Caco-2 (cell line): ENCODE results near the gene TMEM131L. TPM values are rescaled to one million over a fixed set of nuclear protein-coding genes. Genes with fewer than 3 reads are reported as not detected.

Experiments
- BruUV-seq: library from RNA; stranded (reverse); fragments of 400-500 nt; replicated peaks from 2 replicates; lab custom pipeline; 2021; lab: Mats Ljungman, UMichigan
- CTCF ChIA-PET: fragments of 300-600 bp; sonication (Branson Sonifier 250); formaldehyde crosslinking; loops from one replicate; lab custom pipeline; 2022; ENCODE audit warnings: antibody characterized with exemption; lab: Charles Lee
- POLR2A ChIA-PET: fragments of 300-600 bp; sonication (Branson Sonifier 250); formaldehyde crosslinking; loops from one replicate; lab custom pipeline; 2022; ENCODE audit warnings: antibody characterized with exemption; lab: Charles Lee
- DNase-seq, 2 experiments: peaks; one replicate each; pipeline versions ENCODE4 v3.0.0 to v3.0.0-alpha.2; 2020 to 2022
- H3K27me3 ChIP-seq: replicated peaks from 2 replicates; pipeline ENCODE4 v1.6.0; 2011; ENCODE audit warnings: low read length; ENCODE audit not compliant: control insufficient read depth, insufficient read depth
- H3K36me3 ChIP-seq: 2 replicates; pipeline ENCODE4 v1.5.1; 2011; ENCODE audit warnings: low read length; ENCODE audit not compliant: control insufficient read depth, insufficient read depth
- H3K4me1 ChIP-seq: fragments of 250-450 bp; sonication (Bioruptor Pico); 2 replicates; pipeline ENCODE4 v1.5.1; 2020; ENCODE audit warnings: mild to moderate bottlenecking
- H3K4me3 ChIP-seq: 2 replicates; pipeline ENCODE4 v1.5.1; 2011; ENCODE audit warnings: low read depth, mild to moderate bottlenecking, control low read depth, low read length
- H3K9me3 ChIP-seq: fragments of 250-450 bp; sonication (Bioruptor Pico); 2 replicates; pipeline ENCODE4 v1.5.1; 2020; ENCODE audit warnings: mild to moderate bottlenecking, moderate library complexity
- H3K27ac Mint-ChIP-seq: one replicate; pipeline ENCODE4 v1.8.0; 2022; ENCODE audit warnings: mixed read lengths; ENCODE audit not compliant: unreplicated experiment
- H3K27me3 Mint-ChIP-seq: one replicate; pipeline ENCODE4 v1.8.0; 2022; ENCODE audit warnings: mixed read lengths; ENCODE audit not compliant: insufficient read depth, unreplicated experiment
- H3K36me3 Mint-ChIP-seq: one replicate; pipeline ENCODE4 v1.8.0; 2022; ENCODE audit warnings: mild to moderate bottlenecking, mixed read lengths; ENCODE audit not compliant: insufficient read depth, unreplicated experiment
- H3K4me1 Mint-ChIP-seq: one replicate; pipeline ENCODE4 v1.8.0; 2022; ENCODE audit warnings: low read depth, mixed read lengths; ENCODE audit not compliant: unreplicated experiment
- H3K4me3 Mint-ChIP-seq: one replicate; pipeline ENCODE4 v1.8.0; 2022; ENCODE audit warnings: mild to moderate bottlenecking, moderate library complexity, mixed read lengths; ENCODE audit not compliant: unreplicated experiment
- H3K9me3 Mint-ChIP-seq: one replicate; pipeline ENCODE4 v1.8.0; 2022; ENCODE audit warnings: mixed read lengths; ENCODE audit not compliant: unreplicated experiment
- CTCF ChIP-seq, 2 experiments: fragments of 200-600 bp in 1 of 2; IDR thresholded peaks; 1 replicate in 1 of 2; 2 replicates in 1 of 2; pipeline versions ENCODE4 v1.5.1 to v1.8.0; 2011 to 2022; ENCODE audit warnings: antibody characterized with exemption in 1 of 2, control low read depth in 1 of 2, inconsistent platforms in 1 of 2, low read depth in 1 of 2, low read length in 1 of 2, mild to moderate bottlenecking in 1 of 2, moderate library complexity in 1 of 2; ENCODE audit not compliant: insufficient read depth in 1 of 2, severe bottlenecking in 1 of 2, unreplicated experiment in 1 of 2
- intact Hi-C: fragments of 100-400 bp; cut with micrococcal nuclease; formaldehyde crosslinking; loops from one replicate; pipeline ENCODE4 v1.10.0; 2022; ENCODE audit not compliant: unreplicated experiment
- total RNA-seq: library from RNA; stranded (reverse); gene quantifications from 2 replicates; pipeline ENCODE4 v1.2.3, GENCODE V29; 2022

Gene TMEM131L
- total RNA-seq, 1 experiment from 2014 or later = 20.8 TPM

- Mint-ChIP-seq H3K4me1 (no peaks in the 10 kb centered on the region), H3K36me3 (peaks cover 32% of the 10 kb centered on the region), H3K4me3 (no peak overlapping the region), H3K27me3 (no peaks in the 10 kb centered on the region), H3K9me3 (no peaks in the 10 kb centered on the region), H3K27ac (no peak overlapping the region)
- Histone ChIP-seq H3K9me3 (no peaks in the 10 kb centered on the region), H3K36me3 (no peaks in the 10 kb centered on the region), H3K4me3 (no peak overlapping the region), H3K27me3 (no peaks in the 10 kb centered on the region), H3K4me1 (no peaks in the 10 kb centered on the region)
- TF ChIP-seq CTCF (IDR thresholded peaks at IDR 0.05; ENCODE audit: insufficient read depth in 1 of 2, low read depth in 1 of 2, low read length in 1 of 2, severe bottlenecking in 1 of 2, unreplicated experiment in 1 of 2) = no peak
- intact Hi-C loops = loop anchor here (5.0 kb wide), 1 partner anchor 160 kb away; no protein-coding TSS in a partner anchor
- ChIA-PET POLR2A (no interaction called here), CTCF (no interaction called here)
- BruUV-seq = no TSS peak
- no peak for DNase-seq
These were observed 125.9 kb downstream of the TMEM131L start for GRCh38 chr4:153592064-153592463.

- TF ChIP-seq CTCF (IDR thresholded peaks at IDR 0.05; ENCODE audit: insufficient read depth in 1 of 2, low read depth in 1 of 2, low read length in 1 of 2, severe bottlenecking in 1 of 2, unreplicated experiment in 1 of 2) = peak in 1 of 2 experiments; percentile 20
- Mint-ChIP-seq H3K4me3 (no peak overlapping the region), H3K36me3 (peaks cover 28% of the 10 kb centered on the region), H3K4me1 (no peaks in the 10 kb centered on the region), H3K9me3 (no peaks in the 10 kb centered on the region), H3K27ac (no peak overlapping the region), H3K27me3 (no peaks in the 10 kb centered on the region)
- Histone ChIP-seq H3K36me3 (no peaks in the 10 kb centered on the region), H3K4me1 (no peaks in the 10 kb centered on the region), H3K4me3 (no peak overlapping the region), H3K9me3 (no peaks in the 10 kb centered on the region), H3K27me3 (no peaks in the 10 kb centered on the region)
- POLR2A ChIA-PET = no interaction called here
- CTCF ChIA-PET = no interaction called here
- intact Hi-C loops = loop anchor here (1.0 to 5.0 kb wide), 2 partner anchors 50 to 159 kb away; no protein-coding TSS in a partner anchor
- no TSS peak for BruUV-seq
- DNase-seq = no peak
These were observed 127.0 kb downstream of the TMEM131L start for GRCh38 chr4:153593161-153593560.

- no peaks in the 10 kb centered on the region for H3K27me3 ChIP-seq
- Mint-ChIP-seq H3K27ac (no peak overlapping the region), H3K4me3 (no peak overlapping the region), H3K4me1 (no peaks in the 10 kb centered on the region), H3K27me3 (no peaks in the 10 kb centered on the region), H3K36me3 (peaks cover 29% of the 10 kb centered on the region), H3K9me3 (no peaks in the 10 kb centered on the region)
- DNase-seq = no peak
- no peak overlapping the region for H3K4me3 ChIP-seq
- BruUV-seq = no TSS peak
- no peaks in the 10 kb centered on the region for H3K4me1 ChIP-seq
- H3K36me3 ChIP-seq = no peaks in the 10 kb centered on the region
- ChIA-PET POLR2A (no interaction called here), CTCF (no interaction called here)
- intact Hi-C loops = loop anchor here (5.0 kb wide), 1 partner anchor 158 kb away; no protein-coding TSS in a partner anchor
- H3K9me3 ChIP-seq = no peaks in the 10 kb centered on the region
- no peak for TF ChIP-seq CTCF (IDR thresholded peaks at IDR 0.05; ENCODE audit: insufficient read depth in 1 of 2, low read depth in 1 of 2, low read length in 1 of 2, severe bottlenecking in 1 of 2, unreplicated experiment in 1 of 2)
These were observed 128.1 kb downstream of the TMEM131L start for GRCh38 chr4:153594210-153594609.
